D341Med (cell line): ENCODE measurements around the gene IL17B.
A peak's percentile ranks its signal among the peaks of the same experiment; 100 is the strongest.

Experiments
- DNase-seq: peaks from one replicate; pipeline ENCODE4 v3.0.0; 2012; ENCODE audit warnings: low spot score

The IL17B gene, protein sequence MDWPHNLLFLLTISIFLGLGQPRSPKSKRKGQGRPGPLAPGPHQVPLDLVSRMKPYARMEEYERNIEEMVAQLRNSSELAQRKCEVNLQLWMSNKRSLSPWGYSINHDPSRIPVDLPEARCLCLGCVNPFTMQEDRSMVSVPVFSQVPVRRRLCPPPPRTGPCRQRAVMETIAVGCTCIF

DNA sequence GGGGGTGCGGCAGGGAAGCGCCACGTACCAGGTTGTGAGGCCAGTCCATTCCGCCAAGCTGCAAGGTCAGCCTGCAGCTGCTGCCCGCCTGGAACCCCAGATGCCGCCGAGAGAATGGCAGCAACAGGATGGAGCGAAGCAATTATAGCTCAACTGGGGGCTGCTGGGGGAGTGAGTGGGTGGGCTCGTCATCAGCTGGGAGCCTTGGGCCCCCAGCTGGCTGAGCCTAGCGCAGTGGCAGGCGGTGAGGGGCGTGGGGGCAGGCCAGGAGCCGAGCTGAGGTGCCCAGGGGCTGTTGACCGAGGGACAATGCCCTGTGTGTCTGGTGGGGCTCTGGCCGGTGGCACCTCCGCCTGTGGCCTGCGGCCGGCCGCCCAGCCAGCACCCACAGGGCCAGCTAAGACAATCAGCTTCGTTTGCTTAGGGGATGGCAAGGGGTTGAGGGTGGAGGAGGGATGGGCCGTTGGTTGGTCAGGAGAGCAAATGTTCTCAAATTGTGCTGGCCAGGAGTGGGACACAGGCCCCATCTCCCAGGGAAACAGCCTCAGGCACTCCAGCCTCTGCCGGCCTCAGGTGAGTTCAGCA is at the start of gene IL17B:
Gene IL17B, minus strand, starts transcription at position 116 of the 585 bp plus-strand sequence. Its CDS starts 67 bp downstream, at position 49.
- DNase-seq = no peak

DNA sequence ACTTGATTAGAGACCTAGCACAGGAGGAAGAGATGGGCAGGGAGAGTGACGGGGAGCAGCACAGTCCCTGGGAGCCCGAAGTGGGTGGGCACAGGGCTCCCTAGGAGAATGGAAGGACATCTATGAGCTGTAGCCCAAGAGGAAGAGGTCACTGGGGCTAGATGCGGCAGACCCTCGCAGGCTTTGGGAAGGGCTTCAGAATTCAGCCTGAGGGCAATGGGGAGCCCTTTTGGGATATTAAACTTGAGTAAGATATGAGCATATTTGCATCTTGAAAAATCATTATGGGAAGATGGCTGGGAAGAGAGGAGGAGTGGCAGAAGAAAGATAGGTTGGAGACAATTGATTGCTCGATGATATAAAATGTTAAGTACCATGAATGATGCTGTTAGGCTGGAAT is 48.9 kb upstream of the IL17B start:
- DNase-seq = no peak

DNA sequence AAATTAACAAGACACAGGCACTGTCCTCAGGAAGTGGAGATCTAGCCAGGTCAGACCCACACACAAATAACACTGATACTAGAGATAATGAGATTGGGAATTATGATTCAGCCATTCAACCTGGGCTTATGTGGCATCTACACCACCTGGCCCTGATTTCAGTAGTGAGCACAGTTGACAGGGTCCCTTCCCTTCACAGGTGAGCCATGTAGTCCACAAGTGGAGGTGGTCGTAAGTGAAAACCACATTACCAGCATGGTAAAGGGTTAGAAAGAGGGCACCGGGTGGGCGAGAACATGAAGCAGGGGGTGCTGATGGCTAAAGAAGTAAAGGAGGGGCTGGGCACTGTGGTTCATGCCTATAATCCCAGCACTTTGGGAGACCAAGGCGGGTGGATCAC is 48.3 kb upstream of the IL17B start:
- no peak for DNase-seq

DNA sequence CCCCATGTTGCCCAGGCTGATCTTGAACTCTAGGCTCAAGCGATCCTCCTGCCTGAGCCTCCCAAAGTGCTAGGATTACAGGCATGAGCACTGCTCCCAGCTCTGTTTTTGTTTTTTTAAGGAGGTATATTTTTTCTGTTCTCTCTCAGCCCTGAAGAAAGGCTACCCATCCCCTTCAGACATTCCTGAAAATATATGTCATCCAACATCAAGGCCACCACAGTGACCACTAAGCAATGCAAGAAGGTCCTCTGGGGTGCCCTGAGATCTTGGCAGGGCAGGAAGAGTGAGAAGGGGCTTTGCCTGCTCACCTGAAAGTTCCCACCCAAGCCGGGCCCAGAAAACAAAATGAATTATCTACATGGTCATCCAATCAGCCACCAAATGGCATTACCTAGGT is 47.8 kb upstream of the IL17B start:
- no peak for DNase-seq

DNA sequence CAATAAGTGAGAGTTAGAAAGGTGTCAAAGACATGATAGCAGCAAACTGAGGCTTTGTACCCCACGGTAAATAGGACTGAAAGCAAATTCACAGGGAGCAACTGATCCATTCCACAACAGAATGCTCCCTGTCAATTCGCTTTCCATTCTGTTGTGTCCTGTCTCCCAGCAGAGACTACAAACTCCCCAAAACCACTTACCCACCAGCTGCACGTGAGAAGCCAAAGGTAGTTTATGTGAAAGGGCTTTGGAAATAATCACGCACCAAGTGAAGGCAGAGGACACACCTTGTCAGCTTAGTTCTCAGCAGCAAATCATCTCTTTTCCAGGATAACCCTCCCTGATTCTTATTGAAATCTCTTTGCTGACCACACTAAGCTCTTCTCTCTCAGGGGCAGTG is 46.6 kb upstream of the IL17B start:
- no peak for DNase-seq

DNA sequence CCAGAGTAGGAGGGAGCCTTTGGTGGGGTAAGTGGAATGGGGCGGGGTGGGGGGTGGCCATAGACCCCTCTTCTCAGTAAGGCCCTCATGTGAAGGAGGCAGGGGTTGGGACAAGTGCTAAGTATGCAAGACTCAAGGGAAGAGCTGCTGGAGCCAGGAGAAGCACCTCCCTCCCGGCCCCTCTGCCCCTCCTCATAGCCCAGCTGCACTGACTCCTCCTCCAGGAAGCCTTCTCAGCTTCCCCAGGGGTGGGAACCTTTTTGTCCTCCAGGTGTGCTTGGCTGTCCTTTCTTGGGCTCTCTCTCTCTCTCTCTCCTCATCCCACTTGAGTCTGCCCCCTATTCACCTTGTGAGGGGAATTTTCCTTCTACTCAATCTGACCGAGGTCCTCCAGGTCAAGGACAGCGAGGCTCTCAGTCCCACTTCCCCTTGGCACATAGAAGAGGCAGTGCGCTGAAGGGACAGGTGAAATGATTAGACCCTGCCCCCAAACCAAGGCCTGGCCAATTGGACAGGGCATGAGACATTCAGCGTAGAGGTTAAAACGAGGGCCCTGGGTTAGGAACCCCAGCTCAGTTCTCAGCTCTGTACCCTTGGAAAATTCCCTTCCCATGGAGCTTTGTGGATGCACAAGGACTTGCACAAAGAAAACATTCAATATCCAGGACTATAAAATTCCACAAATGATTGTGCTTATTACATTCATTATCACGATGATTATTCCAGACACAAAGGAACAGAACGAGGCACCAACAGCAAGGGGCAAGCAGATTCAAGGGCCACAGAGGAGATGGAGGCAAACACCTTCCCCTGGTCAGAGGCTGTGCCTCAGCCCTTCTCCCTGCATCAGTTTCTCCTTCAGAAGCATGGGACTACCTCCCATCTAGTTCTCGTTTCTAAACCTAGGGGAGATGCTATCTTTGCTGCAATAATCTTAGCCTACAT is 45.6 kb upstream of the IL17B start:
- no peak for DNase-seq

DNA sequence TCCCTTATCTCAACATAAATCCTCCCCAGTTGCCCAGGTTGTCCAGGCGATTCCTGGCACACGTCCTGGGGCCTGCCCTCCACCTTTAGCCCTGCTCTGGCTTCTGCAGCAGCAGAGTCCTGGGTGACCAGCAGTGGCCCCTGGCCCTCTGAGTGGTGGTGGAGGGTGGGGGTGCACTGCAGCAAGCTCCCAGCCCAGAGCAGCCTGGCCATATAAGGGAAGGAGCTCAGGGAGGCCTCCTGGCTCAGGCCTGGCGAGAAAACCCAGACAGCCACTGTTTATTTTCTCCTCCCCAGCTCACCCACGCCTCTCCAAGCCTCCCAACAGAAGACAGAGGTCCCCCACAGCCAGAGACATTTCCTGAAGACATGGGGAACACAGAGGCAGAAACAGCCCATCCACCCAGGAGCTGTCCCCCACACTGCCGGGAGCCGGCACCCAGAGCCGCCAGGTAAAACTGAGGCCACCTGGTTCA is 44.7 kb upstream of the IL17B start:
- no peak for DNase-seq

DNA sequence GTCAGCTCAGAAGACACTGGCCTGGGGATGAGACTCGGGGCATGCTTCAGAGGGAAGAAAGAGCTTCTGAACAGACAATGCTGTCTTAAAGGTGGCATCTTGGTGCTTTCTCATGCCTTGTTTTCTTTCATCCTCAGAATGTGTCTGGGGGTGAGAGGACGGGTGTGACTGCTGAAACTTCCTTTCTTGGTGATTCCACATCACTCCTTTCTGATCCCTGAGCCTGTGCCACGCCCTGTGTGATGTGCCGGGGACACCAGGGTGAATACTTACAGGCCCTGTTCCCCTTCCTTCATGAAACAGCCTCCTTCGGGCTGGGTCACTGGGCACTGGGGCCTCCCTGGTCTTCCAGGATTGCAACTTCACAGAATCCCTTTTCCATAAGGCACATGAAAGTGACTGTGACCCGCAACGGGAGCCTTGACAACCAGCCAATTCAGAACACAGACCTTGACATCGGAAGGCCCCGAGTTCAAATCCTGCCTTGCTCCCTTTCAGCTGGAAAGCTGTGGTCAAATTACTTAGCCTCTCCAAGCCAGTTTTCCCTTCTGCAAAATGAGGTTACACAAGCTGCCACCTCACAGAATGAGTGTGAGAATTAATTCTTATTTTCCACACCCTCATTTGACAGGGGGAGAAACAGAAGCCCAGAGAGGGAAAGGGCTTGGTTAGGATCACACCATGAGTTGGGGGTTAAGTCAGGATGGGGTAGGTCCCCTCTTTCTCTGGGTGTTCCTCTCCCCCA is 44.1 kb upstream of the IL17B start:
- no peak for DNase-seq

DNA sequence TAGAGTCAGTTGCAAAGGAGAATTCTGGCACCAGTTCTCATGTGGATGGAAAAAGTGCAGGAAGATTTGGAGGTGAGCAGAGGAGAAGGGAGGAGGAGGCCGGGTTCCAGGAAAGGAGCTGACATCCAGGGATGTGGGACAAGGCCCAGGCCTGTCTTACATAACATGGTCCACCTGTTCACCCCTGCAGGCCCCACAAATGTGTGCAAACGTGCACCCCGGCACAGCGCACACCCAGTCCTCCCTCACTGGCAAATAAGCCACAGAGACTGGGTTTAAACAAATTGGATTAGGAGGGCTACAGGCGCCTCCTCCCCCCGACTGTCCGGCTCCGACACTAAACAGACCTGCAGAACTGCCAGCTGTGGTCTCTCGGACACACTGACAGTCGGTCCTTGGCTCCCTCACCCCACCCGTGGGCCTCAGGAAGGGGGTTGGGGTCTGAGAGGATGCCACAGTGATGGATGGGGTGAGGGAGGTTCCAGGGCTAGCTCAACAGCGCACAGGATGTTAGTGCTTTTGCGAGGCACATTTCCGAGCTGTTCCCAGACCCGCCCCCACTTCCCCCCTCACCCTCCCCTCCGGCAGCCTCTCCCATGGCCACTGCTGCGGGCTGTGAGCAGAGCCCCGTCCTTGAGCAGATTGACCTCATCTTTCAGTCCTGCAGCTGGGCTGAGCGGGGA is 43.4 kb upstream of the IL17B start:
- peak; percentile 61 for DNase-seq

DNA sequence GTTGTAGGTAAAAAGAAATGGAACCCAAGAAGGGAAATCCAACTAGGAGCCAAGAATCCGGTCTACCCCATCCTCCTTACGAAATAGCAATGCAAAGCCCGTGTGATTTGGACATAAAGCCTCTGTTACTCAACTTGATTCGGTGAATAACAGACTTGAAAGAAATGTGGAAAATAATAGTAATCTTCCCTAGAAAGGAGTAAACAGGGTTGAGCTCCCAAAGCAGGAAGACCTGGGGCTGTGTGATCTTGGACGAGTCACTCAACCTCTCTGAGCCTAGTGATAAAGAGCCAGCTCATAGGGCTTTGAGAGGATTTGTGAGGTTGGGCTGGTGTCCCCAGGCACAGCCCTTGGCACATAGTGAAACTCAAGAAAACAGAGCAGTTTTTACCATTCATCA is 42.7 kb upstream of the IL17B start:
- DNase-seq = no peak

DNA sequence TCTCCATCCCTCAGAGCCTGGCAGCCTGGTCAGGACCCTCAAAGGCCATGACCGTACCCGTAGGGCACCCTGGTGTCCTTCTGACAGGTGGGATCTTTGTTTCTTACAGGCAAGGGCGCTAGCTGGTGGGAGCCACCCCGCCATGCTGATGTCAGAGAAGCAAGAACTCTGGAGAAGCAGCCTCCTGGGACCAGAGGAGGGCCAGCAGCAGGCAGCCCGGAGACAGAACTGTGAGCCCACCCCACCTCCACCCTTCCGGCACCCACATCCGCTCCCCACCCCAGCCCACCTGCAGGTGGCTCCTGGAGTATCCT is 42.2 kb upstream of the IL17B start:
- DNase-seq = no peak

DNA sequence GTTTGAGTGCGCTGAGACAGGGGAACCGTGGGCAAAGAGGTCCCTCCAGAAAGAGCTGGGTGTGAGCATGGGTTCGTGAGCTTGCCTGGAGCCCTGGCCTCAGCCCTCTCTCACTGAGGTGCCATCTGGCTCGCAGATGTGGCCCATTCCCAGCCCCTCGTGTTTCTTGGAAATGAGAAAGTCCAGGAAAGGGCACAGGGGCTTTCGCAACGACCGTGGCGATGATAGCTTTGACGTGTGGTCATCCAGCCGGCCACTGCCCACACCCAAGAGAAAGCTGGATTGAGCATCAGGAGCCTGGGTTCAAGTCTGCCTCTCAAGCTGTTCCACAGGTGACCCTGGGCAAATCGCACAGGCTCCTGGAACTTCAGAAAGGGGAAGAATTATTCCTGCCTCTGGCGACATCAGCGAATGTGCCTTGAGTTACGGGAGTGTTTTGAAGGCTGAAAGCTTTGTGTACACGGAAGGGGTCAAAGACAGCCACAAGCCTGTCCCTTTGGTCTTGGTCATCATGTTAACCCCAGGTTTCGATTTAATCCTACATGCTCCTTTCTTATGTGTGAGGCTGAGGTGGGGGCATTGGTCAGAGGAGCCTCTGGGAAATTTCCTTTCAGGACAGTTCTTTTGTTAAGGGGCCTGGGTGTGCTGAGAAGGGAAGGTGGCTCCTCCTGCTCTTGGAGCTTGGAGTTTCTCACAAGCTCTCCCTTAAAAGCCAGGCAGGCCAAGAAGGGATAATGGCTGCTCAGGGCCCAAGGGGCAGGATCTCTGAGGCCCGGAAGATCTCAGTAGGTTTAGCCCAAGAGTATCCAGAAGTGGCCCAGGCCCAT is 41.7 kb upstream of the IL17B start:
- DNase-seq = no peak

DNA sequence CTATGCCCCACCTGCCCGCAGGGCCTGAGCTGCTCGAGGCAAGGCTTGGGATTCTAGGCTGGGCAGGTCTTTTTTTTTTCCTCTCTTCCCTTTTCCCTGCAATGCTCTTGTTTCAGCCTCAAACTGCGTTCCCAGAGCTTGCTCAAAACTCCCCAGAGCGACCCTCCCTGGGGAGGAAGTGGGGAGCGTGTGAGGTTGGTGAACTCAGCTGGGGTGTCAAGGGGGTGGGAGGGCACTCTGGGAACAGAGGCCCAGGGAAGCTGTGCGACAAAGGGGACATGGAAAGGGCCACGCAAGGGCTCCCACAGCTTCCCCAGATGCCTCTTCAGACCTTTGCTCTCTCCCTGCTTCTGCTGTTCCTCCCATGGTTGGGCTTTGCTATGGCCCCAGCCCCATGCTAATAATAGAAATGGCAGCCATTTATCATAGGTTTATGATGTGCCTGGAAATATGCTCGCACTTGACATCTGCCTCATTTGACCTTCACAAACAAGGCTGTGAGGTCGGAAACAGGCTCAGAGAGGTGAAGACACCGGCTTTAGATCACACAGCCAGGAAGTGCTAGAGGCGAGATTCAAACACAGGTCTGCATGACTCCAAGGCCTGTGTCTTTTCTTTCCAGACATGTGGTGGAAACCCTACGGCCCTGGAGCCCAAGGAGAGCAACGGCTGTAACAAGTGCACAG is 40.9 kb upstream of the IL17B start:
- no peak for DNase-seq

DNA sequence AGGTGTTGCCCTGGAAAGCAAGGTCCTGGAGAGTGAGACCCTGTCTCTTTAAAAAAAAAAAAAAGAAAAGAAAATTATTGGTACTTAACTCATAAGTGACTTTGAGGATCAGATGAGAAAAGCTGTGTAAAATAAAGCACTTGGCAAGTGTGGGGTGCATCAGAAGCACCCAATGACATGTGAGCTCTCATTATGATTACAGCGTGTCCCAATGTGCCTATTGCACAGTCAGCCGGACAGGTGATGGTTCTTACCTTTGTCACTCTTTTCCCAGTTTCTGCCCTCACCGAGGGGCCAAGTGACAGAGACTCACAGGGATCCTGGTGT is 40.4 kb upstream of the IL17B start:
- DNase-seq = no peak

DNA sequence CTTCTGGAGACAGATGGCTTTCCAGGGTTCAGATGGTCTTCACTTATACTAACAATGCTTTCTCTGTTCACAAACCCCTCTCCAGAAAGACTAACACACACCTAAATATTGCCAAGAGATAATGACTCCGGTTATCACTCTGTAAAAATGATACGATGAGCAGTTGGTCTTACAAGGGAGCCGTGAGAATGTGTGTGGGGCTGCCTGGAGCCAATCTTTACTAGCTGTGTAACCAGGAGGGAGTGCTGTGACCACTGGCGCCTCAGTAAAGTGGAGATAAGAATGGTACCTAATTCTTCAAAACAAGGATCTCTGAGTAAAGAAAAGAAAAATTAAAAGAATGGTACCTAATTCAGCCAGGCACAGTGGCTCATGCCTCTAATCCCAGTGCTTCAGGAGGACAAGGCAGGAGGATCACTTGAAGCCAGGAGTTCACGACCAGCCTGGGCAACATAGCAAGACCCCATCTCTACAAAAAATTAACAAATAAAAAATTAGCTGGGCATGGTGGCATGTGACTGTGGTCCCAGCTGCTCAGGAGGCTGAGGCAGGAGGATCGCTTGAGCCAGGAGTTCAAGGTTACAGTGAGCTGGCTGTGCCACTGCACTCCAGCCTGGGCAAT is 39.9 kb upstream of the IL17B start:
- DNase-seq = no peak

DNA sequence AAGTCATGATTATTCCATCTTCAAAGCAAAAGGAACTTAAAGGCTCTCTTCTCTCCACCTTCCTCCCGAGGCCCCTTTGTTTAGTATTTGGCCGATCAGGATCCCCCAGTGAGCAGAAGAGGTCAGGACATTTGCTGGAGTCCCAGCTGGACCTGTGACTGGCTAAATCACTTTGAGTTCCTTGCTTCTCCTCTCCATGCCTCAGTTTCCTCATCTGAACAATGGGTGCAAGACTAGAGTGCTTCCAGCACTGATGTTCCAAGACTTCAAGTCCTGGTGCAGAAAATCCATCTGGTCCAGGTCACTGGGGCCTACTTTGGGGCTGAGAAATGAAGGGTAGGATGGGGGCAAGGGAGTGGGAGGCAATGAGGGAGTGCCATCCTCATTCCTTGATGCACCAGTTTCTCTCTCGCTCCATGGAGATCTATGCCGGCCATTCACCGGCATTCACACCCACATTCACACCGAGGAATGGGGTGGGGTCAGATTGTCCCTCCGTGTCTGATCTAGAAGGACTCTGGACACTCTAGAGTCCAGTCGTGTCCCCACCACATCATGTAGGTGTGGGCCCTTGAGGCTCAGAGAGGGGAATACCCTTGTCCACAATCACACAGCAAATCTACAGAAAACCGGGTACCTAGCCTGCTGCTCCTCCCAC is 38.7 kb upstream of the IL17B start:
- DNase-seq = no peak

DNA sequence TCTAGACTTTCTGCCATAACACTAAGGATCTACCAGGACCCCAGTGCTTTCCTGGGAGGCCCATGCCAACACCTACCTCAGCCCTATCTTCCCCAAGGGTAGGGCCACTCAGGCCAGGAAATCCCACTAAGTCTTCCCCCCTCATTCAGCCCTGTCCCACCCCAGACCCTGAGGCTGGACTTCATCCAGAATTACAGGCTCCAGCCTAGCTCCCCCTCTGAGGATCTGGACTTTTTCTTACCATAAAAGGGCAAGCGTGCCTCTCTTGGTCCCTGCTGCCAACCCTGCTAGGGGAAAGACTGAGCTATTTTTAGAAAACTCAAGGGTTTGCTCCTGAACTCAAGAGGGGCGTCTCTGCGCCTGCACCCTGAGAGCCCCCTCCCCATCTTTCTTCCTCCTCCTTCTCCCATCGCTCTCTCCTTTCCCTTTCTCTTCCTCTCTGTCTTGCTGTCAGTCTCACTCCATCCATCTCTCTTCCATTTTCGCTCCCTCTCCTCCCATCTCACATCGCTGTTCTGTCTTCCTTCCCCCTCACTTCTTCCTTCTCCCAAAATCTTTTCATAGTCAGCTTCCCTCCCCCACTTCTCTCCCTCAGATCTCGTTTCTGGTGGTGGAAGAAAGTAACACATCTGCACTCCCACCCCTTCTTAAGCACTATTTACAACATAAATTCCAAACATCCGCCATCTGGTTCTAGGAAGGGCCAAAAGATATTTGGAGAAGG is 38.1 kb upstream of the IL17B start:
- DNase-seq = no peak

DNA sequence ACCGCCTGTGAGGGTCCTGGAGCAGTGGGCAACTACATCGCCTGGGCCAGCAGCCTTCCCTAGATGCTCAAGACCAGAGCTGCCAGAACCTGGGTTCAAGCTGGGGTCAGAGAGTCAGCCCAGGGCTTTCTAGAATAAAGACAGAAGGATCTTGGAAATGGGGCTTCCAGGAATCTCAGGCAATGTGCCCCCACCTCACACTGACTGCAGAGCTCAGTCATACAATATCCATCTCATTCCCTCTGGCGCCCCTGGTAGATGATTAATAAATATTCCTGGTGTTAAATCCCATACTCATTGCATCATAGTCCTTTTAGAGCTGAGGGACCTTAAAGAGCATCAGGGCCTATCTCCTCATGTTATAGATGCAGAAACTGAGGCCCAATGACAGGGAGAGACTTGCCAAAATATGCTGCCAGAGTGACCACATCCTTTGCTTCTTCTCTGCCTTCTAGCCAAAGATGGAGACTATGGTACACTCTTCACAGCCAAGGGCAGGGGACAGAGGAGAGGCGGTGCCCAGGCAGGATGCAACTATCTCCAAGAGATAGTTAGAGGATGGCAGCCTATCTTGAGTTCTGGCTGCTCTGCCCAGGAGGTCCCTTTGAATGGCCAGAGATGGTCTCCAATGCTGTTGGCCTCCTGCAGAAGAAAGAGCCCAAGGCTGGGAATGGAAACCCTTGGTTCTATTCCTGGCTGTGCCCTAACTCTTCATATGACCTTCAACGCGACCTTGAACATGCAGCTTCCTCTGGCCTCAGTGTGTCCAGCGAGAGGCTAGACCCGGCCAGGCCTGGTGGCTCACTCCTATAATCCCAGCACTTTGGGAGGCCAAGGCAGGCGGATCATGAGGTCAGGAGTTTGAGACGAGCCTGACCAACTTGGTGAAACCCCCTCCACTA is 36.2 kb upstream of the IL17B start:
- DNase-seq = no peak
